AG09319 (cell line): ENCODE measurements around the gene ASCC1.
A peak's percentile ranks its signal among the peaks of the same experiment; 100 is the strongest.

ENCODE experiments used
- DNase-seq: peaks from one replicate; pipeline ENCODE4 v3.0.0-alpha.2; 2010; ENCODE audit warnings: low read depth; ENCODE audit errors: extremely low read depth
- TF ChIP-seq, protein P1 (sequence below): IDR thresholded peaks from 2 replicates; pipeline ENCODE4 v1.5.1; 2011; ENCODE audit warnings: low read depth, mild to moderate bottlenecking, inconsistent platforms, low read length, moderate library complexity

ASCC1 gene

DNA sequence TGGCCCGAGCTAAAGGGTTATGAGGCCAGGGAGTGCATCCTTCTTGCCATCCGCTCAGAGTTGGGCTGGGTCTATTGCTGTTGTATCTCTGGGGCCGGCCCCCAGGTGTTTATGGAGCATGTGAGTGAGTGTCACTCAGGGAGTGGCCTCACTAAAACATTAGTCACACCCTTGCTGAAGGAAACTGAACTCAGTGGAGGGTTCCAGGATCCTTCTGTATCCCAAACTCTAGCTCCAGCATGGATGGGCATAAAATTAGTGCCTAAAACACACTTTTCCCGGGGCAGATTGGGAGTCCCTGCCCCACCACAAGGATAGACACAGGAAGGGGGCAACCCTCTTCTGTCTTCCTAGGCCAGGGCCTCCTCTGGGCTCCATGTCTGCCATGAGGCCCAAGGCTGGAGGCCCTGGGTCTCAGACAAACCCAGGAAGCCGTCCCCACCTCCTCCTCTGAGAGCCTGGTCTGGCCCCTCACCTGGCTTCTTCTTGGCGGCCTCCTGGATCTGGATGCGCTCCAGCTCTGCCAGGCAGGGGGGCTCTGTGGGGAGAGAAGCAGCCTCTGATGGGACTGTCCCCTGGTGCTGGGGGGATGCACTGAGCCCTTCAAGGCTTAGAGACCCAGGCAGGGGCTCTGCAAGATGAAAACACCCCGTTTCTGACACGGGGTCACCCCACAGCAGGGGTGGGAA, 152.2 kb downstream of the ASCC1 start:
- TF ChIP-seq, protein P1, sequence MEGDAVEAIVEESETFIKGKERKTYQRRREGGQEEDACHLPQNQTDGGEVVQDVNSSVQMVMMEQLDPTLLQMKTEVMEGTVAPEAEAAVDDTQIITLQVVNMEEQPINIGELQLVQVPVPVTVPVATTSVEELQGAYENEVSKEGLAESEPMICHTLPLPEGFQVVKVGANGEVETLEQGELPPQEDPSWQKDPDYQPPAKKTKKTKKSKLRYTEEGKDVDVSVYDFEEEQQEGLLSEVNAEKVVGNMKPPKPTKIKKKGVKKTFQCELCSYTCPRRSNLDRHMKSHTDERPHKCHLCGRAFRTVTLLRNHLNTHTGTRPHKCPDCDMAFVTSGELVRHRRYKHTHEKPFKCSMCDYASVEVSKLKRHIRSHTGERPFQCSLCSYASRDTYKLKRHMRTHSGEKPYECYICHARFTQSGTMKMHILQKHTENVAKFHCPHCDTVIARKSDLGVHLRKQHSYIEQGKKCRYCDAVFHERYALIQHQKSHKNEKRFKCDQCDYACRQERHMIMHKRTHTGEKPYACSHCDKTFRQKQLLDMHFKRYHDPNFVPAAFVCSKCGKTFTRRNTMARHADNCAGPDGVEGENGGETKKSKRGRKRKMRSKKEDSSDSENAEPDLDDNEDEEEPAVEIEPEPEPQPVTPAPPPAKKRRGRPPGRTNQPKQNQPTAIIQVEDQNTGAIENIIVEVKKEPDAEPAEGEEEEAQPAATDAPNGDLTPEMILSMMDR, result no peak
- no peak for DNase-seq

DNA sequence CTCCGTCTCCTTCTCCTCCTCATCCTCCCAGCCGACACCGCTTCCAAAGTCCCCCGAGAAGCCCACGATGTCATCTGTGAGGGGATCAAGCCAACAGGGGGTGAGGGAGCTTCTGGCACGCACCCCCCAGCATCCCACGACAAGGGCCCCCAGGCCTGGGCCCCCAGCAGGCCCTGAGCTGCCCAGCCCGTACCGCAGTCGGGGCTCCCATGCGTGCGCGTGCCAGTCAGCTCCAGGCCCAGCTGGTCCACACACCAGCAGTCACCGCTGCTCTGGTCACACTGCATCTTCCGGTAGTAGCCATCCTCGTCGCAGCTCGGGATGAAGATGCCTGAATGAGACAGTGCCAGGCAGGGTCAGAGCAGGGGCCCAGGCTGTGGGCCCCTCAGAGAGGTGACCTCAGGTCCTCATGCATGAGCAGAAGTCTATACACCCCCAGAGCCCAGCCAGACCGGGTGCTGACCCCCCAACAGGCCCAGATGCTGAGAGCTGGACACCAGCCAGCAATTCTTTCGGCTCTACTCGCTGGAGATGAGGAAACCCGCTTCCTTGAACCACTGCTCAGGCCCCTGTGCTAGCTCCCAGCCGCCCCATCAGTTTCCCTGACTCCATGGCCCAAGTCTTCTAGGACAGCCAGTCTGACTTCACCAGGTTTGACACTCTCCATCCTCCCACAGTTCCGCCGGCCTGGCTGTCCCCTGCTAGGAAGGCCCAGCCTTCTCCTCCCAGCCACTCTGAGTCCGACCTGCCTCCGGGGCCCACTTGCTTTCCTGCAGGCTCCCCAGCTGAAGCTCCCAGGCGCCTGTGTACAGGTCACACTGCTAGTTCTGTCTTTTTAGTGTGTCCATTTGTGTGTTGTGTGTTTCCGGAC, 153.0 kb downstream of the ASCC1 start:
- no peak for DNase-seq
- TF ChIP-seq, protein P1, result no peak

DNA sequence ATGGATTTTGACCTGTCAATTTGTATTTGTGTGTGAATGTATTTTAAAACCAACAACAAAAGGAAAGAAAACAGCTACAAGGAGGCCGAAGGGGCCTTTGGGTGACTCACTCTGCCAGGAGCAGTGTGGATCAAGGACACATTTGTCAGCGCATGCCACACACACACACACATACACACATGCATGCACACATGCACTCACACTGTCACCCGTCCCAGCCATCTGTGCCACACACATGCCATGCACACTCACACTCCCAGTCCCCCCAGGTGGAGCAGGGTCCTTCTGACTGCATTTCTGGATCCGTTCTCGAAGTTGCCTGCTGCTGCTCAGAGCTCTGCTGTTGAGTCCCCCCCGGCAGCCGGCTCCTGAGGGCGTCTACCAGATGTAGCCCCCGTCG, 153.7 kb downstream of the ASCC1 start:
- DNase-seq, result no peak
- TF ChIP-seq, protein P1, result no peak

DNA sequence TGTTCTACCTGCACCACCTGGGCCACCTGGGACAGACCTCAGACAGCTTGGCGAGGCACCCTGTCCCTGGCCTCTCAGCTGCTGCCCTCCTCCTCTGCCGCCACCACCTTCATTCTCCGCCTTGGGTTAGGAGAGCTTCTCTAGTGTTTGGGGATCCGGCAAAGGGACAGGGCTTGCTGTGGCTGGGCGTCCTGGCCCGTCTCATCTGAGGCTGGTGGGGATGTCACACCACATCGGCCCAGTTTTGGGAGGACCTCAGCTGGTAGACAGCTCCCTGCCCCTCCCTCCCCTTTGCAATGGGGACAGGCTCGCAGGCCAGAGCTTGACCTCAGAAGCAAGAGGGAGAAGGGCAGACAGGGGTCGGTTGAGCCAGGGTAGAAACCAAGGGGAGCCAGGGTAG, 154.1 kb downstream of the ASCC1 start:
- DNase-seq, result no peak
- TF ChIP-seq, protein P1, result no peak

DNA sequence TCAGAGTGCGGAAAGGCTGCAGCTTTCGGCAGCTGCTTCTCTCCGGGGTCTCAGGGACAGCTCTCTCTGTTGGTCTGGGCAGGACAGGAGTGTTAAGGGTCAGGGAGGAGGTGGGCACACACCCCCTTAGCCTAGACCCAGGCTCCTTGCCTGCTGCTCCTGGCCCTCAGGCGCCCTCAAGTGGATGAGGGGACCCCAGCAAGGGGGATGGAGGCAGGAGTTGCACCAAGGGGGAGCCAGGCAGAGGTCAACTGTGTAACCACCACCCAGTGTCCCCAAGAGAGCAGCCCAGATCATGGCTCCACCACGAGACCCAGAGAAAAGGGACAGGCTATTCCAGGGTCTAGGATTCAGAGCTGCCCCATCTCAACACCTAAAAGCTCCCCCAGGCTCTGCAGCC, 154.6 kb downstream of the ASCC1 start:
- TF ChIP-seq, protein P1, result peak; percentile 12
- no peak for DNase-seq

DNA sequence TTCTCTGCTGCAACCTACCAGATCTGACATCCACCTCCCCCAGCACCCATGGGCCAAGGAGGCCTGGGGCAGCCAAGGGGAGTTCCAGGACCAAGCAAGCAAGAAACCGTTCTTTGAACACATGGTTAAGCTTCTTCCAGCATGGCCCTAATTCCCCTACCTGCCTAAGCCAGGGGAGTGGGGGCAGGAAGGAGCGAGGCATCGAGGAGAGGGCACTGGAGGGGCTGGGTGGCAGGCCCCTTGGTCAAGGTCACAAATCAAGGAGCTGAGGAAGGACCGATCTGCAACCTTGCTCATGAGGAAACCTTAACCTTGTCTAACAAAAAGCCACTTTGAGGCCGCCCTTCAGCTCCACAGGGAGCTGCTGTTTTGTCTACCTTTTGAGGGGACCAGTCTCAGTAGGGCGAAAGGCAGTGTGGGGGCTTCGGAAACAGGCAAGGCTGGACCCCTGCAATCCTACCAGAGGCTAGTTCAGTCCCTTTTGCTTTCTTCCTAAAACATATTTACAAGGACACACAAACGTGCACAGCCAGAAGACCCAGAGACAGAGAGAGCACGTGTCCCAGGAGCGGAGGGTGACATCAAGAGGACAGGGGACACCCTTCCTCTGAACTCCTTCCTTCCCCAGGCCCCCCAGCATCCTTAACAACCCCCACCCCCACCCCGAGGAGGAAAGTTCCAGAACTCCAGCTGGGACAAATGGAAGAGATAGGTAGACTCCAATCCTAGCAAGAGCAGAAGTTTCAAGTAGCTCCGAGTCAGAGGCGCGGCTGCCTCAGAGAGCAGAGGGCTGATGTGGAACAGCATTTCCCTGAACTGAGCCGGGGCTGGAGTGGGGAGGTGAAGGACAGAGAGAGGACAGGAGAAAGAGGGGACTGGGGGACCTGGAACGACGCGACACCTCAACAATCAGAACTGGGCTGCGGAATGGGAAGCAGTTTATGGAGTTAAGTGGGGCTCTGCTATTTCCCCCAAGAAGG, 155.9 kb downstream of the ASCC1 start:
- no peak for DNase-seq
- TF ChIP-seq, protein P1, result no peak
